Bronchial epithelial cell (primary cell): Measurements from ENCODE around the gene FBXW12. TPM values are rescaled to one million over a fixed set of nuclear protein-coding genes. Genes with fewer than 3 reads are reported as not detected.
"Not testable (repeated sequence)": the region's sequence is repeated elsewhere in the genome, so short reads cannot be mapped to it uniquely, and the experiment has no call there.

Source experiments
- DNase-seq: peaks from one replicate; pipeline ENCODE4 v3.0.0-alpha.2; 2010; ENCODE audit warnings: low read depth
- FAIRE-seq: peaks from 2 replicates; lab custom pipeline; 2011; peaks lifted over from hg19 to GRCh38; lab: Jason Lieb, UNC
- H3K27me3 ChIP-seq: 2 replicates; pipeline ENCODE4 v1.5.1; 2011; ENCODE audit warnings: low read length; ENCODE audit not compliant: control insufficient read depth, insufficient read depth
- H3K36me3 ChIP-seq: 2 replicates; pipeline ENCODE4 v1.5.1; 2011; ENCODE audit warnings: low read length; ENCODE audit not compliant: control insufficient read depth, insufficient read depth
- H3K4me3 ChIP-seq: 2 replicates; pipeline ENCODE4 v1.5.1; 2011; ENCODE audit warnings: mild to moderate bottlenecking, low read depth, low read length, control low read depth
- CTCF ChIP-seq: IDR thresholded peaks from 2 replicates; pipeline ENCODE4 v1.5.1; 2011; ENCODE audit warnings: mild to moderate bottlenecking, moderate library complexity, low read length, control low read depth, inconsistent platforms; ENCODE audit not compliant: insufficient read depth, severe bottlenecking
- total RNA-seq: library from RNA; depleted of rRNA; stranded (reverse); fragments of >200 nt; gene quantifications from 2 replicates; pipeline ENCODE4 v1.2.1, GENCODE V29; 2014

The FBXW12 gene
- total RNA-seq, 1 donor from 2014 or later = not detected

GRCh38 chr3:48395714-48396113, 23.7 kb downstream of the FBXW12 start:
- Histone ChIP-seq H3K36me3 (no peaks in the 10 kb centered on the region), H3K4me3 (no peak overlapping the region), H3K27me3 (no peaks in the 10 kb centered on the region)
- DNase-seq (no peak), FAIRE-seq (no peak)
- no peak for TF ChIP-seq CTCF

GRCh38 chr3:48397767-48398681, 26.0 kb downstream of the FBXW12 start:
- FAIRE-seq (no peak), DNase-seq (no peak)
- TF ChIP-seq CTCF = no peak
- Histone ChIP-seq H3K27me3 (no peaks in the 10 kb centered on the region), H3K36me3 (peaks cover 4% of the 10 kb centered on the region), H3K4me3 (no peak overlapping the region)

- Histone ChIP-seq H3K36me3 (peaks cover 7% of the 10 kb centered on the region), H3K4me3 (no peak overlapping the region), H3K27me3 (no peaks in the 10 kb centered on the region)
- DNase-seq = no peak
- TF ChIP-seq CTCF = no peak
- no peak for FAIRE-seq
Observed at GRCh38 chr3:48398701-48399386, 26.8 kb downstream of the FBXW12 start.

GRCh38 chr3:48399387-48400172, 27.6 kb downstream of the FBXW12 start:
- H3K27me3 ChIP-seq = no peaks in the 10 kb centered on the region
- H3K36me3 ChIP-seq = peaks cover 12% of the 10 kb centered on the region
- FAIRE-seq = no peak
- H3K4me3 ChIP-seq = no peak overlapping the region
- peak; percentile 34 for DNase-seq
- TF ChIP-seq CTCF = no peak

GRCh38 chr3:48400824-48401433, 28.9 kb downstream of the FBXW12 start:
- Histone ChIP-seq H3K36me3 (peaks cover 17% of the 10 kb centered on the region), H3K27me3 (no peaks in the 10 kb centered on the region), H3K4me3 (no peak overlapping the region)
- FAIRE-seq (peak; percentile 96), DNase-seq (peak; percentile 65)
- peak; percentile 78 for TF ChIP-seq CTCF

- not testable (repeated sequence) for DNase-seq, H3K4me3 ChIP-seq, FAIRE-seq, H3K27me3 ChIP-seq
- peaks cover 19% of the 10 kb centered on the region for H3K36me3 ChIP-seq
Observed at GRCh38 chr3:48401434-48401901, 29.4 kb downstream of the FBXW12 start.
